H1 (cell line): ENCODE measurements around the gene HADH. TPM values are rescaled to one million over a fixed set of nuclear protein-coding genes. Genes with fewer than 3 reads are reported as not detected.

Experiments
- CBX5 ChIP-seq: fragments of 300-800, 300-1000 bp; sonication (generic); IDR thresholded peaks from 2 replicates; pipeline ENCODE4 v1.7.1; 2016; ENCODE audit warnings: antibody characterized with exemption, low read length, low read depth
- CBX8 ChIP-seq: fragments of 300-800, 300-1000 bp; sonication (generic); IDR thresholded peaks from 2 replicates; pipeline ENCODE4 v1.7.1; 2016; ENCODE audit warnings: low read depth, low read length, borderline replicate concordance
- EP300 ChIP-seq, 2 experiments: IDR thresholded peaks; 1 replicate in 1 of 2; 2 replicates in 1 of 2; pipeline ENCODE4 v1.6.1; 2011 to 2012; ENCODE audit warnings: low read depth in 2 of 2, low read length in 2 of 2, mild to moderate bottlenecking in 2 of 2, borderline replicate concordance in 1 of 2, inconsistent platforms in 1 of 2, moderate library complexity in 1 of 2
- POU5F1 ChIP-seq: IDR thresholded peaks from 2 replicates; pipeline ENCODE4 v1.6.1; 2011; ENCODE audit warnings: low read depth, mild to moderate bottlenecking, low read length, moderate library complexity
- TAF7 ChIP-seq: optimal IDR thresholded peaks from 2 replicates; pipeline ENCODE3; 2011; ENCODE audit warnings: low read depth, mild to moderate bottlenecking, inconsistent platforms, low read length, moderate library complexity, borderline replicate concordance
- polyA plus RNA-seq, 7 experiments: library from polyadenylated mRNA; depleted of rRNA in 3 of 7; stranded (reverse) in 5 of 7; unstranded in 2 of 7; fragments of >200 nt in 5 of 7; fragments of 200-250 nt in 2 of 7; gene quantifications; 1 replicate in 5 of 7; 2 replicates in 1 of 7; 4 replicates in 1 of 7; pipeline versions ENCODE4 v1.2.1 to v1.2.3, GENCODE V29; 2011 to 2013; ENCODE audit warnings: missing spikeins in 2 of 7, mixed read lengths in 2 of 7
- total RNA-seq: library from RNA; stranded (reverse); fragmentation: NEBNext Ultra II Directional; extraction: Animal tissue kit (Norgen Biotek cat#: 25700); gene quantifications from 2 replicates; pipeline ENCODE4 v1.2.1, GENCODE V29; 2021
- TF ChIP-seq, protein P1 (sequence below): fragments of 300-600 bp; sonication (generic); IDR thresholded peaks from 2 replicates; pipeline ENCODE4 v1.7.1; 2012; ENCODE audit warnings: low read length, moderate library complexity, mild to moderate bottlenecking, inconsistent platforms; ENCODE audit not compliant: insufficient replicate concordance

HADH gene
- total and polyA plus RNA-seq, 2 of the 8 experiments (the other 6 are each of a cell fraction or from before 2014, with no cell fraction given) = 47.5 to 54.4 TPM

DNA sequence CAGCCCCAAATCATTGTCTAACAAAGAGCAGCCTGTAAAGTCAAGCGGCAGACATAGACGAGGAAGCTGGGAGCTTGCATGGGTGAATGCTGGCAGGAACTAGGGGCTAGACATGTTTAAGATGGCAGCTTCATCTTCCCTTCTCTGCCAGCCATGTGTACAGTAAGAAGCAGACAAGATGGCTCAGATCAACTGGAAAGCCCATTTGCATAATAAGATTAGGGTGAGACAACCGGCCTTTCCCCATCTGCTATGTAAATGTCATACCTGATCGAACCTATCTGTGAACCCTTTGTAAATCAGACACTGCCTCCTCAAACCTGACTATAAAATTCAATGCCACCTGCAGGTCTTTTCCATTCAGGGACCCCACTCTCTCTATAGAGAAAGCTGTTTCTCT is 22.8 kb upstream of the HADH start (continued):
- TF ChIP-seq, protein P1, sequence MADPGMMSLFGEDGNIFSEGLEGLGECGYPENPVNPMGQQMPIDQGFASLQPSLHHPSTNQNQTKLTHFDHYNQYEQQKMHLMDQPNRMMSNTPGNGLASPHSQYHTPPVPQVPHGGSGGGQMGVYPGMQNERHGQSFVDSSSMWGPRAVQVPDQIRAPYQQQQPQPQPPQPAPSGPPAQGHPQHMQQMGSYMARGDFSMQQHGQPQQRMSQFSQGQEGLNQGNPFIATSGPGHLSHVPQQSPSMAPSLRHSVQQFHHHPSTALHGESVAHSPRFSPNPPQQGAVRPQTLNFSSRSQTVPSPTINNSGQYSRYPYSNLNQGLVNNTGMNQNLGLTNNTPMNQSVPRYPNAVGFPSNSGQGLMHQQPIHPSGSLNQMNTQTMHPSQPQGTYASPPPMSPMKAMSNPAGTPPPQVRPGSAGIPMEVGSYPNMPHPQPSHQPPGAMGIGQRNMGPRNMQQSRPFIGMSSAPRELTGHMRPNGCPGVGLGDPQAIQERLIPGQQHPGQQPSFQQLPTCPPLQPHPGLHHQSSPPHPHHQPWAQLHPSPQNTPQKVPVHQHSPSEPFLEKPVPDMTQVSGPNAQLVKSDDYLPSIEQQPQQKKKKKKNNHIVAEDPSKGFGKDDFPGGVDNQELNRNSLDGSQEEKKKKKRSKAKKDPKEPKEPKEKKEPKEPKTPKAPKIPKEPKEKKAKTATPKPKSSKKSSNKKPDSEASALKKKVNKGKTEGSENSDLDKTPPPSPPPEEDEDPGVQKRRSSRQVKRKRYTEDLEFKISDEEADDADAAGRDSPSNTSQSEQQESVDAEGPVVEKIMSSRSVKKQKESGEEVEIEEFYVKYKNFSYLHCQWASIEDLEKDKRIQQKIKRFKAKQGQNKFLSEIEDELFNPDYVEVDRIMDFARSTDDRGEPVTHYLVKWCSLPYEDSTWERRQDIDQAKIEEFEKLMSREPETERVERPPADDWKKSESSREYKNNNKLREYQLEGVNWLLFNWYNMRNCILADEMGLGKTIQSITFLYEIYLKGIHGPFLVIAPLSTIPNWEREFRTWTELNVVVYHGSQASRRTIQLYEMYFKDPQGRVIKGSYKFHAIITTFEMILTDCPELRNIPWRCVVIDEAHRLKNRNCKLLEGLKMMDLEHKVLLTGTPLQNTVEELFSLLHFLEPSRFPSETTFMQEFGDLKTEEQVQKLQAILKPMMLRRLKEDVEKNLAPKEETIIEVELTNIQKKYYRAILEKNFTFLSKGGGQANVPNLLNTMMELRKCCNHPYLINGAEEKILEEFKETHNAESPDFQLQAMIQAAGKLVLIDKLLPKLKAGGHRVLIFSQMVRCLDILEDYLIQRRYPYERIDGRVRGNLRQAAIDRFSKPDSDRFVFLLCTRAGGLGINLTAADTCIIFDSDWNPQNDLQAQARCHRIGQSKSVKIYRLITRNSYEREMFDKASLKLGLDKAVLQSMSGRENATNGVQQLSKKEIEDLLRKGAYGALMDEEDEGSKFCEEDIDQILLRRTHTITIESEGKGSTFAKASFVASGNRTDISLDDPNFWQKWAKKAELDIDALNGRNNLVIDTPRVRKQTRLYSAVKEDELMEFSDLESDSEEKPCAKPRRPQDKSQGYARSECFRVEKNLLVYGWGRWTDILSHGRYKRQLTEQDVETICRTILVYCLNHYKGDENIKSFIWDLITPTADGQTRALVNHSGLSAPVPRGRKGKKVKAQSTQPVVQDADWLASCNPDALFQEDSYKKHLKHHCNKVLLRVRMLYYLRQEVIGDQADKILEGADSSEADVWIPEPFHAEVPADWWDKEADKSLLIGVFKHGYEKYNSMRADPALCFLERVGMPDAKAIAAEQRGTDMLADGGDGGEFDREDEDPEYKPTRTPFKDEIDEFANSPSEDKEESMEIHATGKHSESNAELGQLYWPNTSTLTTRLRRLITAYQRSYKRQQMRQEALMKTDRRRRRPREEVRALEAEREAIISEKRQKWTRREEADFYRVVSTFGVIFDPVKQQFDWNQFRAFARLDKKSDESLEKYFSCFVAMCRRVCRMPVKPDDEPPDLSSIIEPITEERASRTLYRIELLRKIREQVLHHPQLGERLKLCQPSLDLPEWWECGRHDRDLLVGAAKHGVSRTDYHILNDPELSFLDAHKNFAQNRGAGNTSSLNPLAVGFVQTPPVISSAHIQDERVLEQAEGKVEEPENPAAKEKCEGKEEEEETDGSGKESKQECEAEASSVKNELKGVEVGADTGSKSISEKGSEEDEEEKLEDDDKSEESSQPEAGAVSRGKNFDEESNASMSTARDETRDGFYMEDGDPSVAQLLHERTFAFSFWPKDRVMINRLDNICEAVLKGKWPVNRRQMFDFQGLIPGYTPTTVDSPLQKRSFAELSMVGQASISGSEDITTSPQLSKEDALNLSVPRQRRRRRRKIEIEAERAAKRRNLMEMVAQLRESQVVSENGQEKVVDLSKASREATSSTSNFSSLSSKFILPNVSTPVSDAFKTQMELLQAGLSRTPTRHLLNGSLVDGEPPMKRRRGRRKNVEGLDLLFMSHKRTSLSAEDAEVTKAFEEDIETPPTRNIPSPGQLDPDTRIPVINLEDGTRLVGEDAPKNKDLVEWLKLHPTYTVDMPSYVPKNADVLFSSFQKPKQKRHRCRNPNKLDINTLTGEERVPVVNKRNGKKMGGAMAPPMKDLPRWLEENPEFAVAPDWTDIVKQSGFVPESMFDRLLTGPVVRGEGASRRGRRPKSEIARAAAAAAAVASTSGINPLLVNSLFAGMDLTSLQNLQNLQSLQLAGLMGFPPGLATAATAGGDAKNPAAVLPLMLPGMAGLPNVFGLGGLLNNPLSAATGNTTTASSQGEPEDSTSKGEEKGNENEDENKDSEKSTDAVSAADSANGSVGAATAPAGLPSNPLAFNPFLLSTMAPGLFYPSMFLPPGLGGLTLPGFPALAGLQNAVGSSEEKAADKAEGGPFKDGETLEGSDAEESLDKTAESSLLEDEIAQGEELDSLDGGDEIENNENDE = no peak
- TF ChIP-seq POU5F1 = no peak
- no peak for TF ChIP-seq CBX5
- no peak for TF ChIP-seq EP300 (IDR thresholded peaks at IDR 0.05; ENCODE audit: borderline replicate concordance in 1 of 2, low read depth in 2 of 2, low read length in 2 of 2)
- no peak for TF ChIP-seq CBX8
- no peak for TF ChIP-seq TAF7
- TF ChIP-seq, all 59 proteins: peak for 0
